Keratinocyte (primary cell): ENCODE measurements around the gene CFP. TPM values are rescaled to one million over a fixed set of nuclear protein-coding genes. Genes with fewer than 3 reads are reported as not detected.

Source experiments
- DNase-seq: peaks from one replicate; pipeline ENCODE4 v3.0.0-alpha.2; 2011; ENCODE audit warnings: low read depth, missing footprints, low spot score
- FAIRE-seq: peaks from 2 replicates; lab custom pipeline; 2011; peaks lifted over from hg19 to GRCh38; lab: Jason Lieb, UNC
- H2AFZ ChIP-seq: 2 replicates; pipeline ENCODE4 v1.6.0; 2012; ENCODE audit warnings: low read length, control low read depth, inconsistent platforms; ENCODE audit not compliant: control insufficient read depth
- H3K27ac ChIP-seq: 2 replicates; pipeline ENCODE4 v1.5.1; 2011; ENCODE audit warnings: low read length; ENCODE audit not compliant: control insufficient read depth, insufficient read depth
- H3K27me3 ChIP-seq: 3 replicates; pipeline ENCODE4 v1.6.0; 2011; ENCODE audit warnings: low read length; ENCODE audit not compliant: control insufficient read depth, insufficient read depth; ENCODE audit errors: extremely low read depth
- H3K36me3 ChIP-seq, 2 experiments: 2 replicates in 1 of 2; 3 replicates in 1 of 2; pipeline ENCODE4 v1.5.1; 2011; ENCODE audit warnings: low read length in 2 of 2, mild to moderate bottlenecking in 1 of 2; ENCODE audit not compliant: control insufficient read depth in 2 of 2, insufficient read depth in 2 of 2; ENCODE audit errors: extremely low read depth in 1 of 2
- H3K4me1 ChIP-seq: 3 replicates; pipeline ENCODE4 v1.5.1; 2011; ENCODE audit warnings: low read length; ENCODE audit not compliant: control insufficient read depth, insufficient read depth; ENCODE audit errors: extremely low read depth
- H3K4me2 ChIP-seq: 3 replicates; pipeline ENCODE4 v1.6.0; 2011; ENCODE audit warnings: low read depth, low read length; ENCODE audit not compliant: control insufficient read depth, insufficient read depth; ENCODE audit errors: extremely low read depth
- H3K4me3 ChIP-seq, 3 experiments: fragments of 200-600 bp in 1 of 3; sonication (generic) in 1 of 3; 2 replicates in 2 of 3; 3 replicates in 1 of 3; pipeline ENCODE4 v1.5.1; 2011 to 2016; ENCODE audit warnings: low read length in 3 of 3, mild to moderate bottlenecking in 3 of 3, control low read depth in 2 of 3, inconsistent platforms in 1 of 3, low read depth in 1 of 3, mixed read lengths in 1 of 3, mixed run types in 1 of 3, moderate library complexity in 1 of 3; ENCODE audit not compliant: control insufficient read depth in 2 of 3, insufficient read depth in 2 of 3; ENCODE audit errors: extremely low read depth in 1 of 3
- H3K79me2 ChIP-seq: 2 replicates; pipeline ENCODE4 v1.6.0; 2012; ENCODE audit warnings: low read length; ENCODE audit not compliant: control insufficient read depth, insufficient read depth
- H3K9ac ChIP-seq: 3 replicates; pipeline ENCODE4 v1.6.0; 2011; ENCODE audit warnings: low read length; ENCODE audit not compliant: control insufficient read depth, insufficient read depth; ENCODE audit errors: extremely low read depth
- H3K9me1 ChIP-seq: 3 replicates; pipeline ENCODE4 v1.6.0; 2011; ENCODE audit warnings: low read length; ENCODE audit not compliant: control insufficient read depth, insufficient read depth; ENCODE audit errors: extremely low read depth
- H3K9me3 ChIP-seq: 2 replicates; pipeline ENCODE4 v1.5.1; 2012; ENCODE audit warnings: low read depth, low read length; ENCODE audit not compliant: control insufficient read depth
- H4K20me1 ChIP-seq: 3 replicates; pipeline ENCODE4 v1.6.0; 2011; ENCODE audit warnings: low read length; ENCODE audit not compliant: control insufficient read depth, insufficient read depth; ENCODE audit errors: extremely low read depth
- EZH2 ChIP-seq: IDR thresholded peaks from one replicate; pipeline ENCODE4 v1.6.1; 2012; ENCODE audit warnings: inconsistent platforms, mild to moderate bottlenecking, low read length, moderate library complexity
- dilution Hi-C: fragments of 300-500 bp; cut with MboI; formaldehyde crosslinking; loops from one replicate; pipeline ENCODE4 v1.7.0; 2020; ENCODE audit warnings: low sequenced_read_pairs; ENCODE audit not compliant: extremely low pct_ligation_motif_present
- polyA plus RNA-seq, 5 experiments: library from polyadenylated mRNA; depleted of rRNA in 3 of 5; stranded (reverse) in 3 of 5; stranded (forward) in 1 of 5; unstranded in 1 of 5; fragments of >200 nt; gene quantifications; 1 replicate in 1 of 5; 2 replicates in 3 of 5; 3 replicates in 1 of 5; pipeline versions ENCODE4 v1.2.1 to v1.2.3, GENCODE V29; 2011 to 2012; ENCODE audit warnings: missing spikeins in 2 of 5, low read depth in 1 of 5, low replicate concordance in 1 of 5
- TF ChIP-seq, protein P1 (sequence below), 3 experiments: IDR thresholded peaks in 1 of 3; conservative IDR thresholded peaks in 1 of 3; optimal IDR thresholded peaks in 1 of 3; 2 replicates in 2 of 3; 3 replicates in 1 of 3; pipeline versions ENCODE3 to v1.5.1; 2011; ENCODE audit warnings: low read length in 3 of 3, mild to moderate bottlenecking in 3 of 3, moderate library complexity in 2 of 3, control low read depth in 1 of 3, inconsistent platforms in 1 of 3; ENCODE audit not compliant: insufficient read depth in 2 of 3; ENCODE audit errors: extremely low read depth in 1 of 3

CFP gene
- polyA plus RNA-seq, 1 donor (not counting 4 experiments of a cell fraction or from before 2014, with no cell fraction given) = 0.04 TPM

- no peaks in the 10 kb centered on the region for H3K36me3 ChIP-seq
- FAIRE-seq (no peak), DNase-seq (no peak)
- H3K4me1 ChIP-seq = no peaks in the 10 kb centered on the region
- no peak overlapping the region for H2AFZ ChIP-seq
- H3K4me2 ChIP-seq = no peak overlapping the region
- dilution Hi-C loops = no loop called here
- H3K9me1 ChIP-seq = no peaks in the 10 kb centered on the region
- no peaks in the 10 kb centered on the region for H3K27me3 ChIP-seq
- no peaks in the 10 kb centered on the region for H3K9me3 ChIP-seq
- H3K9ac ChIP-seq = no peak overlapping the region
- no peaks in the 10 kb centered on the region for H3K79me2 ChIP-seq
- H3K27ac ChIP-seq = no peak overlapping the region
- TF ChIP-seq EZH2 = no peak
- H4K20me1 ChIP-seq = no peaks in the 10 kb centered on the region
- no peak overlapping the region for H3K4me3 ChIP-seq
These were observed 17.8 kb downstream of the CFP start for GRCh38 chrX:47611926-47612325.

DNA sequence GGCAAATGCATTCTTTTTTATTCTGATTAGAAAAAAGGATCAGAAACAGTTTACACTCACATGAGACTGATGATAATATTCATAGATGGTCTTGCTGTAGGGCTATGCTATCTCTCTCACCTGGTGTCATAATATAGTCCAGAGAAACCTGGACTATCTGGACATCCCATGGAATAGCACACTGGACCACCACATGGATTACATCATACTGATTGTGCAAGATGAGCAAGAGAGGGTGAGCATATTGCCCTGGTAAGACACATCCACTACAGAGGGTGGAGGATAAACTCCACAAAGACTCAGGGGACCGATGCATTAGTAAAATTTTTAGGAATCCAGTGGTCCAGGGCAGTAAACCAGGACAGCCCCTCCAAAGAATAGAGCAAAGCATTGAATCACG lies 18.2 kb downstream of the CFP start:
- H3K9me1 ChIP-seq = no peaks in the 10 kb centered on the region
- no peaks in the 10 kb centered on the region for H3K4me1 ChIP-seq
- no peak overlapping the region for H2AFZ ChIP-seq
- H3K79me2 ChIP-seq = no peaks in the 10 kb centered on the region
- dilution Hi-C loops = no loop called here
- H3K4me3 ChIP-seq = no peak overlapping the region
- FAIRE-seq (no peak), DNase-seq (no peak)
- no peak overlapping the region for H3K27ac ChIP-seq
- no peak overlapping the region for H3K4me2 ChIP-seq
- no peaks in the 10 kb centered on the region for H3K36me3 ChIP-seq
- no peaks in the 10 kb centered on the region for H4K20me1 ChIP-seq
- no peak for TF ChIP-seq EZH2
- TF ChIP-seq, protein P1, sequence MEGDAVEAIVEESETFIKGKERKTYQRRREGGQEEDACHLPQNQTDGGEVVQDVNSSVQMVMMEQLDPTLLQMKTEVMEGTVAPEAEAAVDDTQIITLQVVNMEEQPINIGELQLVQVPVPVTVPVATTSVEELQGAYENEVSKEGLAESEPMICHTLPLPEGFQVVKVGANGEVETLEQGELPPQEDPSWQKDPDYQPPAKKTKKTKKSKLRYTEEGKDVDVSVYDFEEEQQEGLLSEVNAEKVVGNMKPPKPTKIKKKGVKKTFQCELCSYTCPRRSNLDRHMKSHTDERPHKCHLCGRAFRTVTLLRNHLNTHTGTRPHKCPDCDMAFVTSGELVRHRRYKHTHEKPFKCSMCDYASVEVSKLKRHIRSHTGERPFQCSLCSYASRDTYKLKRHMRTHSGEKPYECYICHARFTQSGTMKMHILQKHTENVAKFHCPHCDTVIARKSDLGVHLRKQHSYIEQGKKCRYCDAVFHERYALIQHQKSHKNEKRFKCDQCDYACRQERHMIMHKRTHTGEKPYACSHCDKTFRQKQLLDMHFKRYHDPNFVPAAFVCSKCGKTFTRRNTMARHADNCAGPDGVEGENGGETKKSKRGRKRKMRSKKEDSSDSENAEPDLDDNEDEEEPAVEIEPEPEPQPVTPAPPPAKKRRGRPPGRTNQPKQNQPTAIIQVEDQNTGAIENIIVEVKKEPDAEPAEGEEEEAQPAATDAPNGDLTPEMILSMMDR (optimal IDR thresholded peaks at IDR 0.05 in 1 of 3, IDR thresholded peaks at IDR 0.05 in 1 of 3, conservative IDR thresholded peaks at IDR 0.05 in 1 of 3; ENCODE audit: extremely low read depth in 1 of 3, insufficient read depth in 2 of 3, low read length in 3 of 3) = no peak
- H3K9ac ChIP-seq = no peak overlapping the region
- no peaks in the 10 kb centered on the region for H3K9me3 ChIP-seq
- H3K27me3 ChIP-seq = no peaks in the 10 kb centered on the region

DNA sequence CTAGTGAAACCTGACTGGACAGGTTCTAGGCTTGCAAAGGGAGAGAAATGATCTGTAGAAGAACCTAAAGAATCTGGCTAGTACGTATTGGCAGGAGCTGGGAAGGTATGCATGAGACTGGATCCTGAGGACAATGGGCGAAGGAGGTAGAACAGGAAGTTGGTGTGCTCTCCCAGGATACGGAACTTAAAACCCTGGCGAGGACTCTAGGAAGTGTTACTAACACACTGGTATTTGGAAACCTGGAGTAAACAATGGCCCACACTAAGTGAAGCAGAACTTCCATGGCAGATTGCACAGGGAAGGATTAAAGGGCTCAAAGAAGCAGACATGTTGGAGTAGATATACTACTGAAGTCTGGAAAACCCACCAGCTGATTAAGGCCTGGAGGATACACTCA lies 19.2 kb downstream of the CFP start:
- H2AFZ ChIP-seq = no peak overlapping the region
- no peaks in the 10 kb centered on the region for H3K9me3 ChIP-seq
- no peaks in the 10 kb centered on the region for H3K27me3 ChIP-seq
- no peaks in the 10 kb centered on the region for H3K79me2 ChIP-seq
- no peak overlapping the region for H3K4me2 ChIP-seq
- H4K20me1 ChIP-seq = no peaks in the 10 kb centered on the region
- TF ChIP-seq, protein P1 (optimal IDR thresholded peaks at IDR 0.05 in 1 of 3, IDR thresholded peaks at IDR 0.05 in 1 of 3, conservative IDR thresholded peaks at IDR 0.05 in 1 of 3; ENCODE audit: extremely low read depth in 1 of 3, insufficient read depth in 2 of 3, low read length in 3 of 3) = no peak
- no peak for TF ChIP-seq EZH2
- dilution Hi-C loops = no loop called here
- FAIRE-seq (no peak), DNase-seq (no peak)
- no peak overlapping the region for H3K27ac ChIP-seq
- H3K36me3 ChIP-seq = no peaks in the 10 kb centered on the region
- no peak overlapping the region for H3K4me3 ChIP-seq
- H3K4me1 ChIP-seq = no peaks in the 10 kb centered on the region
- H3K9ac ChIP-seq = no peak overlapping the region
- no peaks in the 10 kb centered on the region for H3K9me1 ChIP-seq
